Stimulated activated CD4-positive, alpha-beta T cell treated with anti-CD3 and anti-CD28 coated beads, Interleukin-15, amount 100 ng/mL, for 24 hours (primary cell): Measurements from ENCODE around the gene MEAF6.

Experiments
- DNase-seq: peaks from one replicate; pipeline ENCODE4 v3.0.0-alpha.2; 2020

Gene MEAF6

GRCh38 chr1:37483785-37484184 is 30.8 kb downstream of the MEAF6 start:
- peak; percentile 3 for DNase-seq

- peak; percentile 4 for DNase-seq
Observed at GRCh38 chr1:37482796-37483744, 31.5 kb downstream of the MEAF6 start.

- DNase-seq: peak; percentile 5
Observed at GRCh38 chr1:37482004-37482785, 32.4 kb downstream of the MEAF6 start.

GRCh38 chr1:37481289-37482003 is 33.1 kb downstream of the MEAF6 start:
- peak; percentile 69 for DNase-seq

GRCh38 chr1:37480581-37481288 is 33.8 kb downstream of the MEAF6 start:
- DNase-seq: peak; percentile 16

GRCh38 chr1:37480125-37480466 is 34.5 kb downstream of the MEAF6 start:
- no peak for DNase-seq

- DNase-seq: peak; percentile 95
Observed at GRCh38 chr1:37479255-37480124, 35.1 kb downstream of the MEAF6 start.

- DNase-seq: peak; percentile 58
Observed at GRCh38 chr1:37478890-37479254, 35.7 kb downstream of the MEAF6 start.

- DNase-seq: peak; percentile 72
Observed at GRCh38 chr1:37478451-37478881, 36.1 kb downstream of the MEAF6 start.

GRCh38 chr1:37477946-37478345 is 36.6 kb downstream of the MEAF6 start:
- peak; percentile 38 for DNase-seq

GRCh38 chr1:37477198-37477931 is 37.2 kb downstream of the MEAF6 start:
- DNase-seq: peak; percentile 92

- DNase-seq: peak; percentile 18
Observed at GRCh38 chr1:37476460-37477197, 37.9 kb downstream of the MEAF6 start.

GRCh38 chr1:37476087-37476452 is 38.5 kb downstream of the MEAF6 start:
- peak; percentile 13 for DNase-seq

GRCh38 chr1:37475380-37476086 is 39.0 kb downstream of the MEAF6 start:
- peak; percentile 31 for DNase-seq

- peak; percentile 48 for DNase-seq
Observed at GRCh38 chr1:37474697-37475379, 39.7 kb downstream of the MEAF6 start.

GRCh38 chr1:37474046-37474696 is 40.4 kb downstream of the MEAF6 start, which contains the start of gene ZC3H12A:
Gene ZC3H12A (plus strand): TSS chr1:37474580. CDS start chr1:37475497, 917 bp downstream.
- DNase-seq: peak; percentile 93

GRCh38 chr1:37473431-37474045 is 41.0 kb downstream of the MEAF6 start:
- peak; percentile 49 for DNase-seq

- no peak for DNase-seq
Observed at GRCh38 chr1:37472994-37473393, 41.6 kb downstream of the MEAF6 start.
